Psoas muscle (tissue), 8 donors: ENCODE measurements around the gene CRISPLD2. TPM values are rescaled to one million over a fixed set of nuclear protein-coding genes. Genes with fewer than 3 reads are reported as not detected.

Experiments used
- ATAC-seq, 4 donors: fragments of 200-7000 bp; cut with Tn5 transposase; one replicate each; pipeline ENCODE4 v1.9.1; 2020; ENCODE audit warnings: moderate library complexity in 3 of 4, mild to moderate bottlenecking in 2 of 4
- DNase-seq, 2 donors: peaks; one replicate each; pipeline ENCODE4 v3.0.0-alpha.2; 2020
- H3K27ac ChIP-seq: fragments of 200-600 bp; one replicate; pipeline ENCODE4 v1.8.0; 2022
- H3K27me3 ChIP-seq, 3 donors: fragments of 200-600 bp in 1 of 3; one replicate each; pipeline versions ENCODE4 v1.6.1 to v1.8.0; 2013 to 2022; ENCODE audit warnings: low read length in 2 of 3, mild to moderate bottlenecking in 2 of 3, moderate library complexity in 1 of 3; ENCODE audit not compliant: insufficient read depth in 3 of 3
- H3K36me3 ChIP-seq, 2 donors: fragments of 200-600 bp in 1 of 2; one replicate each; pipeline versions ENCODE4 v1.6.1 to v1.8.0; 2013 to 2022; ENCODE audit warnings: low read depth in 1 of 2, mild to moderate bottlenecking in 1 of 2, moderate library complexity in 1 of 2; ENCODE audit not compliant: insufficient read depth in 1 of 2
- H3K4me1 ChIP-seq: fragments of 200-600 bp; one replicate; pipeline ENCODE4 v1.8.0; 2022
- H3K4me3 ChIP-seq: fragments of 200-600 bp; one replicate; pipeline ENCODE4 v1.8.0; 2022; ENCODE audit warnings: mild to moderate bottlenecking
- H3K9me3 ChIP-seq: fragments of 200-600 bp; one replicate; pipeline ENCODE4 v1.8.0; 2022
- WGBS, 3 donors: extraction: QIAGEN DNeasy Blood & Tissue Kit; methylation state at CpG; one replicate each; pipeline versions ENCODE4 v1.1.6 to v1.1.7; 2013; 5-methylcytosine and 5-hydroxymethylcytosine counted together
- intact Hi-C, 2 donors: fragments of 100-400 bp; cut with DNase I; formaldehyde crosslinking; loops; one replicate each; pipeline versions ENCODE4 v1.11.0 to v1.14.2; 2022
- polyA plus RNA-seq, 3 donors: library from polyadenylated mRNA; stranded (reverse); fragments of 200-250 nt; gene quantifications; one replicate each; pipeline ENCODE4 v1.2.3, GENCODE V29; 2013
- total RNA-seq, 4 donors: library from RNA; stranded (reverse); fragmentation: NEBNext Ultra II Directional in 2 of 4; extraction: Animal tissue kit (Norgen Biotek cat#: 25700) in 2 of 4; gene quantifications; one replicate each; pipeline versions ENCODE4 v1.2.1 to v1.2.4, GENCODE V29; 2021 to 2023
- TF ChIP-seq, protein P1 (sequence below): fragments of 200-600 bp; IDR thresholded peaks from one replicate; pipeline ENCODE4 v1.8.0; 2022; ENCODE audit warnings: antibody characterized with exemption
- donor health status: healthy with polysubstance abuse.
- donor health status: DM: no; HTN: no; CAD: no; lungs with moderate emphysema.
- donor health status: Bipolar disorder and iron deficiency.
- donor health status: healthy.
- donor health status: DM: yes; HTN: yes; CAD: no.
- donor health status: DM: no; HTN: no; CAD: no.
- donor health status: DM: no; HTN: no; CAD: no.
- donor health status: DM: yes; HTN: yes; CAD: no.

The CRISPLD2 gene
- total and polyA plus RNA-seq, 7 donors = 7.1 to 28.6 (median 11.5) TPM

GRCh38 chr16:84810518-84811273, 9.1 kb upstream of the CRISPLD2 start:
- no peaks in the 10 kb centered on the region for H3K4me1 ChIP-seq
- H3K27me3 ChIP-seq = peaks cover 0 to 4% (median 4%) of the 10 kb centered on the region in 3 donors
- 77 to 81% (median 78%) methylated on average over 17 of the region's 17 CpGs for WGBS, 3 donors
- no peaks in the 10 kb centered on the region for H3K36me3 ChIP-seq
- no peak overlapping the region for H3K27ac ChIP-seq
- DNase-seq (peak; percentile 42 to 52), ATAC-seq (peak in 2 of 4 donors; percentile 41 to 53)
- H3K4me3 ChIP-seq = no peak overlapping the region
- H3K9me3 ChIP-seq = no peaks in the 10 kb centered on the region
- intact Hi-C loops = no loop called here
- TF ChIP-seq, protein P1, sequence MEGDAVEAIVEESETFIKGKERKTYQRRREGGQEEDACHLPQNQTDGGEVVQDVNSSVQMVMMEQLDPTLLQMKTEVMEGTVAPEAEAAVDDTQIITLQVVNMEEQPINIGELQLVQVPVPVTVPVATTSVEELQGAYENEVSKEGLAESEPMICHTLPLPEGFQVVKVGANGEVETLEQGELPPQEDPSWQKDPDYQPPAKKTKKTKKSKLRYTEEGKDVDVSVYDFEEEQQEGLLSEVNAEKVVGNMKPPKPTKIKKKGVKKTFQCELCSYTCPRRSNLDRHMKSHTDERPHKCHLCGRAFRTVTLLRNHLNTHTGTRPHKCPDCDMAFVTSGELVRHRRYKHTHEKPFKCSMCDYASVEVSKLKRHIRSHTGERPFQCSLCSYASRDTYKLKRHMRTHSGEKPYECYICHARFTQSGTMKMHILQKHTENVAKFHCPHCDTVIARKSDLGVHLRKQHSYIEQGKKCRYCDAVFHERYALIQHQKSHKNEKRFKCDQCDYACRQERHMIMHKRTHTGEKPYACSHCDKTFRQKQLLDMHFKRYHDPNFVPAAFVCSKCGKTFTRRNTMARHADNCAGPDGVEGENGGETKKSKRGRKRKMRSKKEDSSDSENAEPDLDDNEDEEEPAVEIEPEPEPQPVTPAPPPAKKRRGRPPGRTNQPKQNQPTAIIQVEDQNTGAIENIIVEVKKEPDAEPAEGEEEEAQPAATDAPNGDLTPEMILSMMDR = no peak

DNA sequence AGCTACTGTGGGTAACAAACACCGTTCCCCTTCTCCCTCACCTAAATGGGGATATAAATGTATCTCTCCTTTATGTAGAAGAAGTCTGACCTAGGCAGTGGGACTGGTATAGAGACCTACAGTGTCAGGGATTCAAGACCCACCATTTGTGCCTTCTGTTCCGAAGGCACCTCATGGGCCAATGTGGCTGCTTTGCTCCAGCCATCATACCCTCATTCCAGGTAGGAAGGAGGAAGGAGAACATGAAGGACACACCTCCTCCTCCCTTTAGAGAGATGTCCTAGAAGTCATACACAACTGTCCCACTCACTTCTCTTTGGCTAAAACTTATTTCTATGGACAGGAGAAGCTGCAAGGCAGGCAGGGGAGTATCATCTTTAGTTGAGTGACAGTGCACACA, 8.3 kb upstream of the CRISPLD2 start:
- H3K27ac ChIP-seq = no peak overlapping the region
- TF ChIP-seq, protein P1 = no peak
- no peak for ATAC-seq
- no peaks in the 10 kb centered on the region for H3K4me1 ChIP-seq
- no peak for DNase-seq
- intact Hi-C loops = no loop called here
- H3K4me3 ChIP-seq = no peak overlapping the region
- no peaks in the 10 kb centered on the region for H3K36me3 ChIP-seq
- H3K9me3 ChIP-seq = no peaks in the 10 kb centered on the region
- peaks cover 0 to 6% (median 4%) of the 10 kb centered on the region in 3 donors for H3K27me3 ChIP-seq
- 99 to 100% (median 100%) methylated on average over 2 of the region's 2 CpGs for WGBS, 3 donors

- no peak overlapping the region for H3K4me3 ChIP-seq
- TF ChIP-seq, protein P1 = no peak
- peaks cover 0 to 6% (median 4%) of the 10 kb centered on the region in 3 donors for H3K27me3 ChIP-seq
- H3K4me1 ChIP-seq = no peaks in the 10 kb centered on the region
- 69 to 75% (median 70%) methylated on average over 14 to 15 of the region's 15 CpGs for WGBS, 3 donors
- DNase-seq = peak in 1 of 2 donors; percentile 22
- no peak overlapping the region for H3K27ac ChIP-seq
- H3K9me3 ChIP-seq = no peaks in the 10 kb centered on the region
- no peak for ATAC-seq
- no peaks in the 10 kb centered on the region for H3K36me3 ChIP-seq
- intact Hi-C loops = no loop called here
Measured at GRCh38 chr16:84813141-84813934, 6.4 kb upstream of the CRISPLD2 start.

GRCh38 chr16:84815462-84815861, 4.3 kb upstream of the CRISPLD2 start:
- intact Hi-C loops = no loop called here
- no peak for ATAC-seq
- Histone ChIP-seq H3K27me3 (peaks cover 0 to 11% (median 4%) of the 10 kb centered on the region in 3 donors), H3K4me3 (no peak overlapping the region), H3K9me3 (no peaks in the 10 kb centered on the region), H3K27ac (no peak overlapping the region), H3K36me3 (no peaks in the 10 kb centered on the region), H3K4me1 (no peaks in the 10 kb centered on the region)
- 59 to 63% (median 63%) methylated on average over 7 of the region's 7 CpGs for WGBS, 3 donors
- peak; percentile 61 to 79 for DNase-seq
- TF ChIP-seq, protein P1 = no peak
